PC-3 (cell line): ENCODE results near the gene ALG14. TPM values are rescaled to one million over a fixed set of nuclear protein-coding genes. Genes with fewer than 3 reads are reported as not detected.
A peak's percentile ranks its signal among the peaks of the same experiment; 100 is the strongest.

Experiments
- ATAC-seq: fragments of 200-7000 bp; cut with Tn5 transposase; 2 replicates; pipeline ENCODE4 v1.9.1; 2020; ENCODE audit warnings: mild to moderate bottlenecking, moderate library complexity
- BruUV-seq: library from RNA; stranded (reverse); fragments of 400-500 nt; replicated peaks from 2 replicates; lab custom pipeline; 2021; lab: Mats Ljungman, UMichigan
- CTCF ChIA-PET: fragments of 300-600 bp; sonication (Branson Sonifier 250); formaldehyde crosslinking; loops from one replicate; lab custom pipeline; 2022; ENCODE audit warnings: antibody characterized with exemption; lab: Charles Lee
- POLR2A ChIA-PET: fragments of 300-600 bp; sonication (Branson Sonifier 250); formaldehyde crosslinking; loops from one replicate; lab custom pipeline; 2022; ENCODE audit warnings: antibody characterized with exemption; ENCODE audit not compliant: unreplicated experiment; lab: Charles Lee
- DNase-seq: peaks from one replicate; pipeline ENCODE4 v3.0.0-alpha.2; 2015
- H2AFZ ChIP-seq: fragments of 300-600 bp; sonication (generic); 2 replicates; pipeline ENCODE4 v1.6.0; 2016; ENCODE audit warnings: antibody characterized with exemption, low read length
- H3F3A ChIP-seq: fragments of 300-600 bp; sonication (generic); one replicate; pipeline ENCODE4 v1.6.0; 2017; ENCODE audit warnings: antibody characterized with exemption, low read length, control low read depth, mild to moderate bottlenecking; ENCODE audit not compliant: unreplicated experiment
- H3K27ac ChIP-seq: fragments of 300-600 bp; sonication (generic); 2 replicates; pipeline ENCODE4 v1.5.1; 2016; ENCODE audit warnings: mild to moderate bottlenecking, low read length
- H3K27me3 ChIP-seq: fragments of 300-600 bp; sonication (generic); 2 replicates; pipeline ENCODE4 v1.6.1; 2016; ENCODE audit warnings: low read length, mixed read lengths
- H3K36me3 ChIP-seq: fragments of 300-600 bp; sonication (generic); 2 replicates; pipeline ENCODE4 v1.6.1; 2016; ENCODE audit warnings: low read depth, mixed run types, low read length, mixed read lengths
- H3K4me1 ChIP-seq: fragments of 300-600 bp; sonication (generic); 2 replicates; pipeline ENCODE4 v1.5.1; 2016; ENCODE audit warnings: low read length; ENCODE audit not compliant: insufficient read depth
- H3K4me2 ChIP-seq: fragments of 300-600 bp; sonication (generic); 2 replicates; pipeline ENCODE4 v1.6.0; 2016; ENCODE audit warnings: low read length
- H3K4me3 ChIP-seq: fragments of 300-600 bp; sonication (generic); 2 replicates; pipeline ENCODE4 v1.5.1; 2016; ENCODE audit warnings: mild to moderate bottlenecking, low read length, mixed read lengths
- H3K79me2 ChIP-seq: fragments of 300-600 bp; sonication (generic); 2 replicates; pipeline ENCODE4 v1.6.1; 2017; ENCODE audit warnings: low read length, mixed read lengths
- H3K9ac ChIP-seq: fragments of 300-600 bp; sonication (generic); 2 replicates; pipeline ENCODE4 v1.6.0; 2016; ENCODE audit warnings: mild to moderate bottlenecking, low read length
- H3K9me2 ChIP-seq: fragments of 300-600 bp; sonication (generic); replicated peaks from 2 replicates; pipeline ENCODE4 v1.6.1; 2016; ENCODE audit warnings: mixed run types, low read length, mixed read lengths
- H3K9me3 ChIP-seq: fragments of 300-600 bp; sonication (generic); 2 replicates; pipeline ENCODE4 v1.6.1; 2016; ENCODE audit warnings: low read length, mixed read lengths
- H4K20me1 ChIP-seq: fragments of 300-600 bp; sonication (generic); 2 replicates; pipeline ENCODE4 v1.6.1; 2016; ENCODE audit warnings: low read length, mixed read lengths
- EZH2 ChIP-seq: fragments of 300-600 bp; sonication (generic); IDR thresholded peaks from one replicate; pipeline ENCODE4 v1.6.1; 2017; ENCODE audit warnings: antibody characterized with exemption, mild to moderate bottlenecking, low read length; ENCODE audit not compliant: unreplicated experiment
- EZH2phosphoT487 ChIP-seq: fragments of 300-600 bp; sonication (generic); IDR thresholded peaks from 2 replicates; pipeline ENCODE4 v1.6.1; 2018; ENCODE audit warnings: mild to moderate bottlenecking, antibody characterized with exemption, low read length, borderline replicate concordance
- intact Hi-C: fragments of 100-400 bp; cut with micrococcal nuclease; formaldehyde crosslinking; loops from 2 replicates; pipeline ENCODE4 v1.9.0; 2023
- total RNA-seq: library from RNA; depleted of rRNA; stranded (reverse); fragments of >200 nt; gene quantifications from 2 replicates; pipeline ENCODE4 v1.2.3, GENCODE V29; 2014
- TF ChIP-seq, protein P1 (sequence below): fragments of 300-600 bp; sonication (generic); conservative IDR thresholded peaks from 2 replicates; pipeline ENCODE4 v1.5.1; 2017; ENCODE audit warnings: antibody characterized with exemption, low read depth, mild to moderate bottlenecking, low read length

Gene ALG14
- total RNA-seq, 1 experiment from 2014 or later: 3.4 TPM

- DNase-seq (no peak), ATAC-seq (no peak)
- H3K4me2 ChIP-seq: peak overlapping the region; percentile 86; the same call in 1 of the 2 replicates
- H3K27ac ChIP-seq: no peak overlapping the region
- no peaks in the 10 kb centered on the region for H3K9me3 ChIP-seq
- H3K79me2 ChIP-seq: peaks cover 43% of the 10 kb centered on the region
- H2AFZ ChIP-seq: peak overlapping the region; percentile 66
- no peak for TF ChIP-seq EZH2phosphoT487
- no peak for TF ChIP-seq EZH2
- TF ChIP-seq, protein P1, sequence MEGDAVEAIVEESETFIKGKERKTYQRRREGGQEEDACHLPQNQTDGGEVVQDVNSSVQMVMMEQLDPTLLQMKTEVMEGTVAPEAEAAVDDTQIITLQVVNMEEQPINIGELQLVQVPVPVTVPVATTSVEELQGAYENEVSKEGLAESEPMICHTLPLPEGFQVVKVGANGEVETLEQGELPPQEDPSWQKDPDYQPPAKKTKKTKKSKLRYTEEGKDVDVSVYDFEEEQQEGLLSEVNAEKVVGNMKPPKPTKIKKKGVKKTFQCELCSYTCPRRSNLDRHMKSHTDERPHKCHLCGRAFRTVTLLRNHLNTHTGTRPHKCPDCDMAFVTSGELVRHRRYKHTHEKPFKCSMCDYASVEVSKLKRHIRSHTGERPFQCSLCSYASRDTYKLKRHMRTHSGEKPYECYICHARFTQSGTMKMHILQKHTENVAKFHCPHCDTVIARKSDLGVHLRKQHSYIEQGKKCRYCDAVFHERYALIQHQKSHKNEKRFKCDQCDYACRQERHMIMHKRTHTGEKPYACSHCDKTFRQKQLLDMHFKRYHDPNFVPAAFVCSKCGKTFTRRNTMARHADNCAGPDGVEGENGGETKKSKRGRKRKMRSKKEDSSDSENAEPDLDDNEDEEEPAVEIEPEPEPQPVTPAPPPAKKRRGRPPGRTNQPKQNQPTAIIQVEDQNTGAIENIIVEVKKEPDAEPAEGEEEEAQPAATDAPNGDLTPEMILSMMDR: no peak
- BruUV-seq: no TSS peak
- H3K36me3 ChIP-seq: peaks cover 13% of the 10 kb centered on the region
- H3K9me2 ChIP-seq: no peaks in the 10 kb centered on the region
- CTCF ChIA-PET: interaction anchor here (1.4 kb wide), 1 partner anchor 114 kb away, joined by 13 read pairs; no protein-coding TSS in a partner anchor
- H3F3A ChIP-seq: peaks cover 3% of the 10 kb centered on the region
- no peak overlapping the region for H3K9ac ChIP-seq
- H3K4me3 ChIP-seq: no peak overlapping the region
- peaks cover 28% of the 10 kb centered on the region for H4K20me1 ChIP-seq
- peaks cover 23% of the 10 kb centered on the region for H3K4me1 ChIP-seq
- no peaks in the 10 kb centered on the region for H3K27me3 ChIP-seq
- intact Hi-C loops: loop anchor here (2.0 kb wide), 1 partner anchor 35 kb away; no protein-coding TSS in a partner anchor
- POLR2A ChIA-PET: interaction anchor here (0.6 to 0.7 kb wide), 2 partner anchors 18 to 73 kb away, joined by 4 to 14 read pairs; no protein-coding TSS in a partner anchor
These were observed 145.2 kb downstream of the ALG14 start for GRCh38 chr1:94927405-94928175.

- intact Hi-C loops: loop anchor here (2.0 kb wide), 1 partner anchor 36 kb away; no protein-coding TSS in a partner anchor
- BruUV-seq: no TSS peak
- CTCF ChIA-PET: interaction anchor here (1.4 kb wide), 1 partner anchor 115 kb away, joined by 13 read pairs; no protein-coding TSS in a partner anchor
- Histone ChIP-seq H3K4me2 (peak within 1 kb of the TSS; percentile 86), H3K36me3 (peaks cover 15% of the 10 kb centered on the region), H2AFZ (peak within 1 kb of the TSS; percentile 66), H3K4me3 (peak within 1 kb of the TSS; percentile 89), H4K20me1 (peaks cover 34% of the 10 kb centered on the region), H3K79me2 (peaks cover 49% of the 10 kb centered on the region), H3F3A (peaks cover 3% of the 10 kb centered on the region), H3K27ac (peak within 1 kb of the TSS; percentile 84), H3K9ac (peak within 1 kb of the TSS; percentile 87), H3K27me3 (no peaks in the 10 kb centered on the region), H3K9me2 (no peaks in the 10 kb centered on the region), H3K4me1 (peaks cover 25% of the 10 kb centered on the region), H3K9me3 (no peaks in the 10 kb centered on the region)
- POLR2A ChIA-PET: interaction anchor here (0.6 to 0.7 kb wide), 2 partner anchors 18 to 72 kb away, joined by 4 to 14 read pairs; no protein-coding TSS in a partner anchor
- ATAC-seq (peak; percentile 79), DNase-seq (peak; percentile 87)
- TF ChIP-seq EZH2phosphoT487 (no peak), EZH2 (no peak)
- TF ChIP-seq, protein P1: no peak
These were observed 145.8 kb downstream of the ALG14 start, which contains the start of gene CNN3 for GRCh38 chr1:94926915-94927404. TSS of gene CNN3 (minus strand) at chr1:94927110. CDS start at chr1:94926894, 216 bp downstream.
